MM.1S (cell line): ENCODE data around the gene ABCA1.

Source experiments
- CTCF ChIP-seq: fragments of 300-600 bp; sonication (generic); IDR thresholded peaks from 2 replicates; pipeline ENCODE4 v1.5.1; 2016; ENCODE audit warnings: antibody characterized with exemption, low read length, mixed read lengths
- EZH2 ChIP-seq: fragments of 300-600 bp; sonication (generic); optimal IDR thresholded peaks from 2 replicates; pipeline ENCODE3; 2017; ENCODE audit warnings: low read depth, mild to moderate bottlenecking, antibody characterized with exemption, low read length, mixed read lengths
- EZH2phosphoT487 ChIP-seq: fragments of 300-600 bp; sonication (generic); IDR thresholded peaks from 2 replicates; pipeline ENCODE4 v1.6.1; 2018; ENCODE audit warnings: antibody characterized with exemption, low read length

GRCh38 chr9:104863180-104863883 is 64.6 kb downstream of the ABCA1 start:
- TF ChIP-seq CTCF, result peak; percentile 95
- TF ChIP-seq EZH2phosphoT487, result no peak
- no peak for TF ChIP-seq EZH2
